Endothelial cell of umbilical vein (primary cell): ENCODE data around the gene APBB2. TPM values are rescaled to one million over a fixed set of nuclear protein-coding genes. Genes with fewer than 3 reads are reported as not detected.
"Not testable (repeated sequence)": the region's sequence is repeated elsewhere in the genome, so short reads cannot be mapped to it uniquely, and the experiment has no call there.

Source experiments
- BruUV-seq: library from RNA; stranded (reverse); fragments of 400-500 nt; replicated peaks from 2 replicates; lab custom pipeline; 2021; lab: Mats Ljungman, UMichigan
- CTCF ChIA-PET: fragments of 300-600, 350-600 bp; sonication (Branson Sonifier 250); formaldehyde crosslinking; loops from one replicate; lab custom pipeline; 2021; ENCODE audit warnings: antibody characterized with exemption, inconsistent platforms; lab: Charles Lee
- POLR2A ChIA-PET: fragments of 300-600, 350-600 bp; sonication (Branson Sonifier 250); formaldehyde crosslinking; loops from one replicate; lab custom pipeline; 2021; ENCODE audit warnings: antibody characterized with exemption, inconsistent platforms; lab: Charles Lee
- DNase-seq: peaks from one replicate; pipeline ENCODE4 v3.0.0-alpha.2; 2011; ENCODE audit warnings: low read depth, low spot score
- FAIRE-seq: peaks from 2 replicates; lab custom pipeline; 2011; peaks lifted over from hg19 to GRCh38; lab: Jason Lieb, UNC
- H2AFZ ChIP-seq: 2 replicates; pipeline ENCODE4 v1.6.0; 2012; ENCODE audit warnings: low read depth, low read length, control low read depth, inconsistent platforms
- H3K27ac ChIP-seq: 2 replicates; pipeline ENCODE4 v1.5.1; 2011; ENCODE audit warnings: low read depth, mild to moderate bottlenecking, control low read depth, low read length, moderate library complexity; ENCODE audit not compliant: insufficient read depth
- H3K27me3 ChIP-seq, 2 experiments: 2 replicates each; pipeline versions ENCODE4 v1.6.0 to v1.6.1; 2011; ENCODE audit warnings: low read length in 2 of 2, mixed read lengths in 1 of 2; ENCODE audit not compliant: control insufficient read depth in 2 of 2, insufficient read depth in 2 of 2
- H3K36me3 ChIP-seq, 2 experiments: 2 replicates in 1 of 2; 3 replicates in 1 of 2; pipeline ENCODE4 v1.5.1; 2011; ENCODE audit warnings: low read length in 2 of 2, mild to moderate bottlenecking in 1 of 2, moderate library complexity in 1 of 2; ENCODE audit not compliant: control insufficient read depth in 2 of 2, insufficient read depth in 2 of 2; ENCODE audit errors: extremely low read depth in 1 of 2
- H3K4me1 ChIP-seq: 3 replicates; pipeline ENCODE4 v1.5.1; 2011; ENCODE audit warnings: mild to moderate bottlenecking, low read length; ENCODE audit not compliant: control insufficient read depth, insufficient read depth; ENCODE audit errors: extremely low read depth
- H3K4me2 ChIP-seq: 2 replicates; pipeline ENCODE4 v1.6.1; 2011; ENCODE audit warnings: low read length, control low read depth, mixed read lengths; ENCODE audit not compliant: insufficient read depth
- H3K4me3 ChIP-seq, 3 experiments: fragments of 200-600 bp in 1 of 3; sonication (generic), shearing (Covaris generic) in 1 of 3; replicated peaks in 1 of 3; 2 replicates each; pipeline ENCODE4 v1.5.1; 2011 to 2016; ENCODE audit warnings: control low read depth in 3 of 3, low read length in 3 of 3, mild to moderate bottlenecking in 2 of 3, inconsistent platforms in 1 of 3, low read depth in 1 of 3, moderate library complexity in 1 of 3; ENCODE audit not compliant: insufficient read depth in 1 of 3
- H3K79me2 ChIP-seq: 2 replicates; pipeline ENCODE4 v1.6.0; 2012; ENCODE audit warnings: low read length, inconsistent platforms; ENCODE audit not compliant: control insufficient read depth, insufficient read depth
- H3K9ac ChIP-seq: replicated peaks from 2 replicates; pipeline ENCODE3; 2011; ENCODE audit warnings: low read length, control low read depth; ENCODE audit not compliant: insufficient read depth; ENCODE audit errors: extremely low read depth
- H3K9me1 ChIP-seq: replicated peaks from 3 replicates; pipeline ENCODE4 v1.6.0; 2011; ENCODE audit warnings: mild to moderate bottlenecking, low read length; ENCODE audit not compliant: control insufficient read depth, insufficient read depth; ENCODE audit errors: extremely low read depth
- H3K9me3 ChIP-seq: replicated peaks from 2 replicates; pipeline ENCODE4 v1.5.1; 2012; ENCODE audit warnings: low read length, inconsistent platforms; ENCODE audit not compliant: control insufficient read depth, insufficient read depth
- H4K20me1 ChIP-seq: replicated peaks from 2 replicates; pipeline ENCODE3; 2011; ENCODE audit warnings: mild to moderate bottlenecking, low read length; ENCODE audit not compliant: control insufficient read depth, insufficient read depth; ENCODE audit errors: extremely low read depth
- CTCF ChIP-seq, 2 donors: IDR thresholded peaks; 1 replicate in 1 of 2; 2 replicates in 1 of 2; pipeline ENCODE4 v1.5.1; 2011; ENCODE audit warnings: low read length in 2 of 2, mild to moderate bottlenecking in 2 of 2, moderate library complexity in 2 of 2, control low read depth in 1 of 2, inconsistent platforms in 1 of 2, low read depth in 1 of 2; ENCODE audit not compliant: insufficient read depth in 1 of 2; ENCODE audit errors: extremely low read depth in 1 of 2
- EZH2 ChIP-seq: IDR thresholded peaks from 2 replicates; pipeline ENCODE4 v1.6.1; 2012; ENCODE audit warnings: borderline replicate concordance, low read depth, mild to moderate bottlenecking, moderate library complexity, low read length, inconsistent platforms; ENCODE audit not compliant: severe bottlenecking
- FOS ChIP-seq: IDR thresholded peaks from 2 replicates; pipeline ENCODE4 v1.6.1; 2011; ENCODE audit warnings: mild to moderate bottlenecking, low read length, moderate library complexity, borderline replicate concordance; ENCODE audit not compliant: insufficient read depth
- GATA2 ChIP-seq: IDR thresholded peaks from 2 replicates; pipeline ENCODE4 v1.7.0; 2011; ENCODE audit warnings: low read depth, mild to moderate bottlenecking, moderate library complexity, mixed read lengths, low read length; ENCODE audit not compliant: insufficient read length, insufficient read depth
- JUN ChIP-seq: IDR thresholded peaks from 2 replicates; pipeline ENCODE4 v1.6.1; 2011; ENCODE audit warnings: borderline replicate concordance, low read depth; ENCODE audit not compliant: insufficient read length, insufficient read depth
- MAX ChIP-seq: IDR thresholded peaks from 2 replicates; pipeline ENCODE4 v1.6.1; 2011; ENCODE audit not compliant: insufficient read depth, insufficient read length
- MYC ChIP-seq: IDR thresholded peaks from one replicate; pipeline ENCODE4 v1.6.1; 2011; ENCODE audit warnings: mild to moderate bottlenecking, low read depth, low read length
- POLR2AphosphoS5 ChIP-seq: IDR thresholded peaks from 2 replicates; pipeline ENCODE4 v1.6.1; 2012; ENCODE audit warnings: low read depth, mild to moderate bottlenecking, control low read depth, low read length, moderate library complexity; ENCODE audit not compliant: insufficient read depth
- dilution Hi-C: fragments of 300-500 bp; cut with MboI; formaldehyde crosslinking; loops from one replicate; pipeline ENCODE4 v1.15.0; 2019; ENCODE audit warnings: low sequenced_read_pairs; ENCODE audit not compliant: extremely low pct_ligation_motif_present
- intact Hi-C: fragments of 100-400 bp; cut with micrococcal nuclease; formaldehyde crosslinking; loops from one replicate; pipeline ENCODE4 v1.10.0; 2022
- polyA plus RNA-seq, 4 experiments: library from polyadenylated mRNA; depleted of rRNA in 3 of 4; stranded (reverse) in 3 of 4; unstranded in 1 of 4; fragments of >200 nt; gene quantifications; 2 replicates each; pipeline versions ENCODE4 v1.2.1 to v1.2.3, GENCODE V29; 2011 to 2012; ENCODE audit warnings: missing spikeins in 1 of 4
- total RNA-seq: library from RNA; stranded (reverse); gene quantifications from 2 replicates; pipeline ENCODE4 v1.2.3, GENCODE V29; 2021

APBB2 gene
- total and polyA plus RNA-seq, 2 donors (not counting 3 experiments of a cell fraction or from before 2014, with no cell fraction given) = 79.8 to 124 TPM

DNA sequence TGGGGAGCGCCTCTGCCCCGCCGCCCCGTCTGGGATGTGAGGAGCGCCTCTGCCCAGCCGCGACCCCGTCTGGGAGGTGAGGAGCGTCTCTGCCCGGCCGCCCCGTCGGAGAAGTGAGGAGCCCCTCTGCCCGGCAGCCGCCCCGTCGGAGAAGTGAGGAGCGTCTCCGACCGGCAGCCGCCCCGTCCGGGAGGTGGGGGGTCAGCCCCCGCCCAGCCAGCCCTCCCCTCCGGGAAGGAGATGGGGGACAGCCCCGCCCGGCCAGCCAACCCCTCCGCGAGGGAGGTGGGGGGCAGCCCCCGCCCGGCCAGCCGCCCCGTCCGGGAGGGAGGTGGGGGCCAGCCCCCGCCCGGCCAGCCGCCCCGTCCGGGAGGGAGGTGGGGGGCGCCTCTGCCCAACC lies 165.2 kb downstream of the APBB2 start:
- Histone ChIP-seq H3K79me2 (peaks cover 49% of the 10 kb centered on the region), H3K4me1 (peaks cover 20% of the 10 kb centered on the region)
- H3K4me2 ChIP-seq, H3K9ac ChIP-seq, DNase-seq, H3K27me3 ChIP-seq, H3K9me3 ChIP-seq, dilution Hi-C loops, H2AFZ ChIP-seq, FAIRE-seq, intact Hi-C loops, H3K36me3 ChIP-seq, CTCF ChIA-PET, POLR2A ChIA-PET, BruUV-seq, H3K4me3 ChIP-seq, H3K9me1 ChIP-seq, H3K27ac ChIP-seq, H4K20me1 ChIP-seq: not testable (repeated sequence)

- no peak overlapping the region for H2AFZ ChIP-seq
- H3K9me1 ChIP-seq = no peaks in the 10 kb centered on the region
- BruUV-seq = no TSS peak
- peaks cover 2% of the 10 kb centered on the region for H4K20me1 ChIP-seq
- H3K9me3 ChIP-seq = no peaks in the 10 kb centered on the region
- TF ChIP-seq GATA2 (no peak), MAX (no peak), MYC (no peak), JUN (no peak), CTCF (IDR thresholded peaks at IDR 0.05; ENCODE audit: extremely low read depth in 1 of 2, insufficient read depth in 1 of 2, low read depth in 1 of 2, low read length in 2 of 2) (no peak), FOS (no peak), POLR2AphosphoS5 (no peak), EZH2 (no peak)
- H3K36me3 ChIP-seq = no peaks in the 10 kb centered on the region
- no peak for DNase-seq
- intact Hi-C loops (no loop called here), dilution Hi-C loops (no loop called here)
- H3K27ac ChIP-seq = no peak overlapping the region
- no peaks in the 10 kb centered on the region for H3K4me1 ChIP-seq
- ChIA-PET POLR2A (no interaction called here), CTCF (interaction anchor here (1.2 kb wide), 2 partner anchors 16 to 36 kb away, joined by 3 to 5 read pairs; no protein-coding TSS in a partner anchor)
- no peaks in the 10 kb centered on the region for H3K27me3 ChIP-seq
- no peak overlapping the region for H3K4me2 ChIP-seq
- no peak for FAIRE-seq
- no peak overlapping the region for H3K4me3 ChIP-seq
- H3K79me2 ChIP-seq = peaks cover 40% of the 10 kb centered on the region
- H3K9ac ChIP-seq = no peak overlapping the region
Observed at GRCh38 chr4:41044791-41045190, 169.6 kb downstream of the APBB2 start.
